DMS153 treated with DMSO at 0.1 percent for 48 hours (cell line): ENCODE measurements around the gene ZNF521.

Experiments used
- DNase-seq: peaks from one replicate; lab custom pipeline; 2025; ENCODE audit not compliant: unreplicated experiment; lab: John Stamatoyannopoulos, UW

Gene ZNF521

GRCh38 chr18:25080211-25080610 lies 271.8 kb downstream of the ZNF521 start:
- DNase-seq: no peak

GRCh38 chr18:25077944-25078723 lies 273.8 kb downstream of the ZNF521 start:
- DNase-seq: no peak

- no peak for DNase-seq
Measured at GRCh38 chr18:25077038-25077943, 274.7 kb downstream of the ZNF521 start.

GRCh38 chr18:25075783-25076182 lies 276.2 kb downstream of the ZNF521 start:
- DNase-seq: no peak

GRCh38 chr18:25075331-25075730 lies 276.6 kb downstream of the ZNF521 start:
- no peak for DNase-seq

- no peak for DNase-seq
Measured at GRCh38 chr18:25074925-25075324, 277.0 kb downstream of the ZNF521 start.

GRCh38 chr18:25072205-25072604 lies 279.8 kb downstream of the ZNF521 start:
- DNase-seq: no peak

- DNase-seq: no peak
Measured at GRCh38 chr18:25067275-25068025, 284.5 kb downstream of the ZNF521 start.

- no peak for DNase-seq
Measured at GRCh38 chr18:25066516-25066915, 285.4 kb downstream of the ZNF521 start.

- DNase-seq: no peak
Measured at GRCh38 chr18:25062720-25063119, 289.2 kb downstream of the ZNF521 start.

GRCh38 chr18:25061395-25061794 lies 290.6 kb downstream of the ZNF521 start:
- DNase-seq: no peak

GRCh38 chr18:25058521-25058920 lies 293.4 kb downstream of the ZNF521 start:
- DNase-seq: no peak

- no peak for DNase-seq
Measured at GRCh38 chr18:25057491-25058050, 294.4 kb downstream of the ZNF521 start.

- DNase-seq: no peak
Measured at GRCh38 chr18:25056429-25056828, 295.5 kb downstream of the ZNF521 start.

- DNase-seq: no peak
Measured at GRCh38 chr18:25055076-25055475, 296.9 kb downstream of the ZNF521 start.

- DNase-seq: no peak
Measured at GRCh38 chr18:25053466-25053865, 298.5 kb downstream of the ZNF521 start.

- no peak for DNase-seq
Measured at GRCh38 chr18:25052511-25052921, 299.4 kb downstream of the ZNF521 start.

GRCh38 chr18:25050605-25051004 lies 301.4 kb downstream of the ZNF521 start:
- DNase-seq: no peak

GRCh38 chr18:25047983-25048382 lies 304.0 kb downstream of the ZNF521 start:
- no peak for DNase-seq

GRCh38 chr18:25047421-25047820 lies 304.5 kb downstream of the ZNF521 start:
- DNase-seq: no peak

- no peak for DNase-seq
Measured at GRCh38 chr18:25044694-25045093, 307.3 kb downstream of the ZNF521 start.
